HEK293 (cell line): ENCODE data around the gene DPYSL3.

Experiments used
- CTCF ChIA-PET: fragments of 350-600 bp; formaldehyde crosslinking; extraction: SDS; loops from one replicate; lab custom pipeline; 2021; ENCODE audit warnings: antibody characterized with exemption; lab: Yijun Ruan, JAX
- POLR2A ChIA-PET: fragments of 300-600 bp; formaldehyde crosslinking; extraction: SDS; loops from one replicate; lab custom pipeline; 2020; ENCODE audit warnings: antibody characterized with exemption, inconsistent platforms; lab: Yijun Ruan, JAX
- H3K27ac ChIP-seq: fragments of 200-500 bp; sonication (Bioruptor generic); 2 replicates; pipeline ENCODE4 v1.5.1; 2014; ENCODE audit warnings: low read depth, low read length, control low read depth, inconsistent platforms; ENCODE audit errors: extremely low read depth
- H3K36me3 ChIP-seq, 2 experiments: fragments of 200-500 bp in 1 of 2; sonication (Bioruptor generic) in 1 of 2; 1 replicate in 1 of 2; 2 replicates in 1 of 2; pipeline ENCODE4 v1.5.1; 2014 to 2017; ENCODE audit warnings: inconsistent platforms in 2 of 2, low read length in 2 of 2; ENCODE audit not compliant: control insufficient read depth in 2 of 2, insufficient read depth in 1 of 2
- H3K4me1 ChIP-seq: fragments of 200-500 bp; sonication (Bioruptor generic); 2 replicates; pipeline ENCODE4 v1.5.1; 2014; ENCODE audit warnings: mild to moderate bottlenecking, low read length, inconsistent platforms; ENCODE audit not compliant: control insufficient read depth, insufficient read depth
- H3K4me3 ChIP-seq: 2 replicates; pipeline ENCODE4 v1.5.1; 2011; ENCODE audit warnings: low read depth, mild to moderate bottlenecking, control low read depth, low read length, moderate library complexity
- H3K9me3 ChIP-seq: fragments of 200-500 bp; sonication (Bioruptor generic); 2 replicates; pipeline ENCODE4 v1.5.1; 2014; ENCODE audit warnings: low read depth, low read length, inconsistent platforms; ENCODE audit not compliant: control insufficient read depth, insufficient read depth
- HOXA7 ChIP-seq: sonication (generic); formaldehyde crosslinking; IDR thresholded peaks from 2 replicates; pipeline ENCODE4 v1.8.1; 2022; ENCODE audit warnings: missing genetic modification reagents, borderline replicate concordance
- HOXD13 ChIP-seq: sonication (generic); formaldehyde crosslinking; IDR thresholded peaks from 2 replicates; pipeline ENCODE4 v1.8.0; 2022; ENCODE audit warnings: missing genetic modification reagents, borderline replicate concordance
- KLF9 ChIP-seq: fragments of 450-650 bp; formaldehyde crosslinking; IDR thresholded peaks from 2 replicates; pipeline ENCODE4 v1.5.1; 2016; ENCODE audit warnings: missing biosample characterization, missing genetic modification characterization, low read depth
- REPIN1 ChIP-seq: fragments of 450-650 bp; formaldehyde crosslinking; IDR thresholded peaks from 2 replicates; pipeline ENCODE4 v1.5.1; 2017; ENCODE audit warnings: missing biosample characterization, missing genetic modification characterization, low read depth
- ZFHX2 ChIP-seq: fragments of 450-650 bp; formaldehyde crosslinking; conservative IDR thresholded peaks from 2 replicates; pipeline ENCODE4 v1.5.1; 2016; ENCODE audit warnings: missing biosample characterization, missing genetic modification characterization
- ZFP37 ChIP-seq: fragments of 450-650 bp; formaldehyde crosslinking; IDR thresholded peaks from 2 replicates; pipeline ENCODE4 v1.5.1; 2016; ENCODE audit warnings: missing biosample characterization, missing genetic modification characterization
- ZNF155 ChIP-seq: fragments of 450-650 bp; formaldehyde crosslinking; IDR thresholded peaks from 2 replicates; pipeline ENCODE4 v1.5.1; 2016; ENCODE audit warnings: missing biosample characterization, missing genetic modification characterization
- ZNF157 ChIP-seq: fragments of 450-650 bp; formaldehyde crosslinking; IDR thresholded peaks from 2 replicates; pipeline ENCODE4 v1.5.1; 2016; ENCODE audit warnings: missing biosample characterization, missing genetic modification characterization
- ZNF16 ChIP-seq: fragments of 450-650 bp; formaldehyde crosslinking; IDR thresholded peaks from 2 replicates; pipeline ENCODE4 v1.5.1; 2016; ENCODE audit warnings: low read depth, missing biosample characterization, missing genetic modification characterization
- ZNF174 ChIP-seq: fragments of 450-650 bp; formaldehyde crosslinking; IDR thresholded peaks from 2 replicates; pipeline ENCODE4 v1.5.0; 2017; ENCODE audit warnings: missing biosample characterization, mild to moderate bottlenecking, missing genetic modification characterization
- ZNF426 ChIP-seq: fragments of 450-650 bp; formaldehyde crosslinking; IDR thresholded peaks from 2 replicates; pipeline ENCODE4 v1.5.1; 2017; ENCODE audit warnings: missing biosample characterization, missing genetic modification characterization, mild to moderate bottlenecking, inconsistent platforms, moderate library complexity
- ZNF501 ChIP-seq: fragments of 450-650 bp; formaldehyde crosslinking; IDR thresholded peaks from 2 replicates; pipeline ENCODE4 v1.5.1; 2016; ENCODE audit warnings: missing biosample characterization, missing genetic modification characterization
- ZNF549 ChIP-seq: fragments of 450-650 bp; IDR thresholded peaks from 2 replicates; pipeline ENCODE4 v1.5.1; 2018; ENCODE audit warnings: missing biosample characterization, missing genetic modification characterization, mild to moderate bottlenecking, inconsistent platforms, moderate library complexity
- ZNF558 ChIP-seq: fragments of 450-650 bp; formaldehyde crosslinking; IDR thresholded peaks from 2 replicates; pipeline ENCODE4 v1.5.1; 2016; ENCODE audit warnings: missing biosample characterization, missing genetic modification characterization
- ZNF561 ChIP-seq: fragments of 450-650 bp; IDR thresholded peaks from 2 replicates; pipeline ENCODE4 v1.5.1; 2018; ENCODE audit warnings: missing biosample characterization, missing genetic modification characterization, borderline replicate concordance
- ZNF626 ChIP-seq: fragments of 450-650 bp; sonication (Bioruptor Pico); formaldehyde crosslinking; IDR thresholded peaks from 2 replicates; pipeline ENCODE4 v1.5.1; 2018; ENCODE audit warnings: missing biosample characterization, missing genetic modification characterization, inconsistent platforms
- ZNF654 ChIP-seq: fragments of 450-650 bp; formaldehyde crosslinking; IDR thresholded peaks from 2 replicates; pipeline ENCODE4 v1.5.1; 2016; ENCODE audit warnings: low read depth, missing biosample characterization, missing genetic modification characterization
- ZNF677 ChIP-seq: fragments of 450-650 bp; IDR thresholded peaks from 2 replicates; pipeline ENCODE4 v1.5.0; 2018; ENCODE audit warnings: missing biosample characterization, mild to moderate bottlenecking, missing genetic modification characterization, moderate library complexity
- ZNF791 ChIP-seq: fragments of 450-650 bp; formaldehyde crosslinking; IDR thresholded peaks from 2 replicates; pipeline ENCODE4 v1.5.1; 2016; ENCODE audit warnings: missing biosample characterization, missing genetic modification characterization
- TF ChIP-seq, protein P1 (sequence below): fragments of 450-650 bp; formaldehyde crosslinking; IDR thresholded peaks from 2 replicates; pipeline ENCODE4 v1.5.1; 2016; ENCODE audit warnings: missing biosample characterization, missing genetic modification characterization, borderline replicate concordance
- TF ChIP-seq, protein P2 (sequence below): fragments of 450-650 bp; formaldehyde crosslinking; IDR thresholded peaks from 2 replicates; pipeline ENCODE4 v1.5.1; 2016; ENCODE audit warnings: missing biosample characterization, missing genetic modification characterization
- TF ChIP-seq, protein P3 (sequence below): fragments of 450-650 bp; formaldehyde crosslinking; IDR thresholded peaks from 2 replicates; pipeline ENCODE4 v1.5.1; 2016; ENCODE audit warnings: missing biosample characterization, missing genetic modification characterization
- TF ChIP-seq, protein P4 (sequence below): fragments of 450-650 bp; formaldehyde crosslinking; IDR thresholded peaks from 2 replicates; pipeline ENCODE4 v1.5.1; 2016; ENCODE audit warnings: missing biosample characterization, missing genetic modification characterization, borderline replicate concordance
- TF ChIP-seq, protein P5 (sequence below): fragments of 450-650 bp; formaldehyde crosslinking; IDR thresholded peaks from 2 replicates; pipeline ENCODE4 v1.5.1; 2016; ENCODE audit warnings: missing biosample characterization, missing genetic modification characterization

The DPYSL3 gene

DNA sequence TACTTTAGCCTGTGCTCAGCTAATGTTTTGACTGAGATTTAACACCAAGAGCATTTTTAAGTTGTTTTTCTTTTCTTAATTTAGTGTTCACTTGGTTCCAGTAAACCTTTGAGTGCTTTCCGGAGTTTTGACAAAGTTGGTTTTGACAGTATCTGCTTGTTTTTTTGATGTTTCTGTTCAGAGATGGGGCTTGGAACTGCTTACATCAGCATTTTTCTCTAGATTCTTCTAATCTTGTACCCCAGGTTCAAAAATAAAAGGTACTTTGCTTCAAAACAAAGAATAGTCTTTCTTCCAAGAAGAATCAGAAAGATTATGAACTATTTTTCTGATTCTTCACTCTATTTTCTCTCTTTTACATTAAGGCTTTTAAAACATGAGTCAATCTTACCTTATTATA, 132.2 kb downstream of the DPYSL3 start:
- CTCF ChIA-PET: interaction anchor here (0.6 to 1.0 kb wide), 4 partner anchors 72 to 405 kb away, joined by 3 read pairs; no protein-coding TSS in a partner anchor
- H3K4me3 ChIP-seq: no peak overlapping the region
- no peak for TF ChIP-seq ZNF174
- TF ChIP-seq, protein P1, sequence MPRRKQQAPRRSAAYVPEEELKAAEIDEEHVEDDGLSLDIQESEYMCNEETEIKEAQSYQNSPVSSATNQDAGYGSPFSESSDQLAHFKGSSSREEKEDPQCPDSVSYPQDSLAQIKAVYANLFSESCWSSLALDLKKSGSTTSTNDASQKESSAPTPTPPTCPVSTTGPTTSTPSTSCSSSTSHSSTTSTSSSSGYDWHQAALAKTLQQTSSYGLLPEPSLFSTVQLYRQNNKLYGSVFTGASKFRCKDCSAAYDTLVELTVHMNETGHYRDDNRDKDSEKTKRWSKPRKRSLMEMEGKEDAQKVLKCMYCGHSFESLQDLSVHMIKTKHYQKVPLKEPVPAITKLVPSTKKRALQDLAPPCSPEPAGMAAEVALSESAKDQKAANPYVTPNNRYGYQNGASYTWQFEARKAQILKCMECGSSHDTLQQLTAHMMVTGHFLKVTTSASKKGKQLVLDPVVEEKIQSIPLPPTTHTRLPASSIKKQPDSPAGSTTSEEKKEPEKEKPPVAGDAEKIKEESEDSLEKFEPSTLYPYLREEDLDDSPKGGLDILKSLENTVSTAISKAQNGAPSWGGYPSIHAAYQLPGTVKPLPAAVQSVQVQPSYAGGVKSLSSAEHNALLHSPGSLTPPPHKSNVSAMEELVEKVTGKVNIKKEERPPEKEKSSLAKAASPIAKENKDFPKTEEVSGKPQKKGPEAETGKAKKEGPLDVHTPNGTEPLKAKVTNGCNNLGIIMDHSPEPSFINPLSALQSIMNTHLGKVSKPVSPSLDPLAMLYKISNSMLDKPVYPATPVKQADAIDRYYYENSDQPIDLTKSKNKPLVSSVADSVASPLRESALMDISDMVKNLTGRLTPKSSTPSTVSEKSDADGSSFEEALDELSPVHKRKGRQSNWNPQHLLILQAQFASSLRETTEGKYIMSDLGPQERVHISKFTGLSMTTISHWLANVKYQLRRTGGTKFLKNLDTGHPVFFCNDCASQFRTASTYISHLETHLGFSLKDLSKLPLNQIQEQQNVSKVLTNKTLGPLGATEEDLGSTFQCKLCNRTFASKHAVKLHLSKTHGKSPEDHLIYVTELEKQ (tag by site-specific recombination): no peak
- TF ChIP-seq ZNF501 (tag by site-specific recombination): no peak
- TF ChIP-seq ZNF561: no peak
- no peak for TF ChIP-seq ZNF654
- no peak for TF ChIP-seq ZNF626 (tag by site-specific recombination)
- TF ChIP-seq HOXA7 (CRISPR knock-in tag): no peak
- TF ChIP-seq ZNF16 (tag by site-specific recombination): no peak
- TF ChIP-seq ZNF157 (tag by site-specific recombination): no peak
- TF ChIP-seq, protein P2, sequence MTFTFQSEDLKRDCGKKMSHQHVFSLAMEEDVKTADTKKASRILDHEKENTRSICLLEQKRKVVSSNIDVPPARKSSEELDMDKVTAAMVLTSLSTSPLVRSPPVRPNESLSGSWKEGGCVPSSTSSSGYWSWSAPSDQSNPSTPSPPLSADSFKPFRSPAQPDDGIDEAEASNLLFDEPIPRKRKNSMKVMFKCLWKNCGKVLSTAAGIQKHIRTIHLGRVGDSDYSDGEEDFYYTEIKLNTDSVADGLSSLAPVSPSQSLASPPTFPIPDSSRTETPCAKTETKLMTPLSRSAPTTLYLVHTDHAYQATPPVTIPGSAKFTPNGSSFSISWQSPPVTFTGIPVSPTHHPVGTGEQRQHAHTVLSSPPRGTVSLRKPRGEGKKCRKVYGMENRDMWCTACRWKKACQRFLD (tag by site-specific recombination): no peak
- no peak for TF ChIP-seq ZFHX2 (tag by site-specific recombination)
- TF ChIP-seq HOXD13 (CRISPR knock-in tag): no peak
- TF ChIP-seq ZNF426: no peak
- no peak for TF ChIP-seq ZNF558
- TF ChIP-seq, protein P3, sequence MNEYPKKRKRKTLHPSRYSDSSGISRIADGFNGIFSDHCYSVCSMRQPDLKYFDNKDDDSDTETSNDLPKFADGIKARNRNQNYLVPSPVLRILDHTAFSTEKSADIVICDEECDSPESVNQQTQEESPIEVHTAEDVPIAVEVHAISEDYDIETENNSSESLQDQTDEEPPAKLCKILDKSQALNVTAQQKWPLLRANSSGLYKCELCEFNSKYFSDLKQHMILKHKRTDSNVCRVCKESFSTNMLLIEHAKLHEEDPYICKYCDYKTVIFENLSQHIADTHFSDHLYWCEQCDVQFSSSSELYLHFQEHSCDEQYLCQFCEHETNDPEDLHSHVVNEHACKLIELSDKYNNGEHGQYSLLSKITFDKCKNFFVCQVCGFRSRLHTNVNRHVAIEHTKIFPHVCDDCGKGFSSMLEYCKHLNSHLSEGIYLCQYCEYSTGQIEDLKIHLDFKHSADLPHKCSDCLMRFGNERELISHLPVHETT (tag by site-specific recombination): no peak
- no peak for TF ChIP-seq ZNF549 (tag by site-specific recombination)
- TF ChIP-seq ZNF677: no peak
- no peaks in the 10 kb centered on the region for H3K9me3 ChIP-seq
- H3K4me1 ChIP-seq: no peaks in the 10 kb centered on the region
- POLR2A ChIA-PET: no interaction called here
- no peak overlapping the region for H3K27ac ChIP-seq
- no peaks in the 10 kb centered on the region for H3K36me3 ChIP-seq

DNA sequence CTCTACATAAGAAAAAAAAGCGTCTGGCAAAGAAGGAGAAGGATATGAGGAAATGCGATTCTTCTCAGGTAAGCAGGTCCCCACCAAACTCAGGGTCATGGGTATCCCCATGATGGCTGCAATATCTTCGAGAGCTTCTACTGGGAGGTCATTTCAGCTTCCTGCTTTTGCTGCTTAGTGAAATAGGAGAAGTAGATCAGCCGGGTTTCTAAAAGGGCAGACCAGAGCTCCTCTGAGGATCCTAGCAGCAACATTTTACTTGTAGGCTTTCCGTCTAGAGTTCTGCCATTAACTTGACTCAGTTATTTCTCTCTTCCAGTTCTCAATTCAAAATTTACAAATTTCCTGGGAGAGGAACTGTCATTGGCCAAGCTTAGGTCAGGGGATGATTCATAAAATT, 134.7 kb downstream of the DPYSL3 start:
- H3K4me1 ChIP-seq: no peaks in the 10 kb centered on the region
- POLR2A ChIA-PET: no interaction called here
- no peak overlapping the region for H3K4me3 ChIP-seq
- TF ChIP-seq, protein P4, sequence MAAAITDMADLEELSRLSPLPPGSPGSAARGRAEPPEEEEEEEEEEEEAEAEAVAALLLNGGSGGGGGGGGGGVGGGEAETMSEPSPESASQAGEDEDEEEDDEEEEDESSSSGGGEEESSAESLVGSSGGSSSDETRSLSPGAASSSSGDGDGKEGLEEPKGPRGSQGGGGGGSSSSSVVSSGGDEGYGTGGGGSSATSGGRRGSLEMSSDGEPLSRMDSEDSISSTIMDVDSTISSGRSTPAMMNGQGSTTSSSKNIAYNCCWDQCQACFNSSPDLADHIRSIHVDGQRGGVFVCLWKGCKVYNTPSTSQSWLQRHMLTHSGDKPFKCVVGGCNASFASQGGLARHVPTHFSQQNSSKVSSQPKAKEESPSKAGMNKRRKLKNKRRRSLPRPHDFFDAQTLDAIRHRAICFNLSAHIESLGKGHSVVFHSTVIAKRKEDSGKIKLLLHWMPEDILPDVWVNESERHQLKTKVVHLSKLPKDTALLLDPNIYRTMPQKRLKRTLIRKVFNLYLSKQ (tag by site-specific recombination): no peak
- TF ChIP-seq ZNF791 (tag by site-specific recombination): no peak
- no peak for TF ChIP-seq REPIN1 (tag by site-specific recombination)
- TF ChIP-seq, protein P5, sequence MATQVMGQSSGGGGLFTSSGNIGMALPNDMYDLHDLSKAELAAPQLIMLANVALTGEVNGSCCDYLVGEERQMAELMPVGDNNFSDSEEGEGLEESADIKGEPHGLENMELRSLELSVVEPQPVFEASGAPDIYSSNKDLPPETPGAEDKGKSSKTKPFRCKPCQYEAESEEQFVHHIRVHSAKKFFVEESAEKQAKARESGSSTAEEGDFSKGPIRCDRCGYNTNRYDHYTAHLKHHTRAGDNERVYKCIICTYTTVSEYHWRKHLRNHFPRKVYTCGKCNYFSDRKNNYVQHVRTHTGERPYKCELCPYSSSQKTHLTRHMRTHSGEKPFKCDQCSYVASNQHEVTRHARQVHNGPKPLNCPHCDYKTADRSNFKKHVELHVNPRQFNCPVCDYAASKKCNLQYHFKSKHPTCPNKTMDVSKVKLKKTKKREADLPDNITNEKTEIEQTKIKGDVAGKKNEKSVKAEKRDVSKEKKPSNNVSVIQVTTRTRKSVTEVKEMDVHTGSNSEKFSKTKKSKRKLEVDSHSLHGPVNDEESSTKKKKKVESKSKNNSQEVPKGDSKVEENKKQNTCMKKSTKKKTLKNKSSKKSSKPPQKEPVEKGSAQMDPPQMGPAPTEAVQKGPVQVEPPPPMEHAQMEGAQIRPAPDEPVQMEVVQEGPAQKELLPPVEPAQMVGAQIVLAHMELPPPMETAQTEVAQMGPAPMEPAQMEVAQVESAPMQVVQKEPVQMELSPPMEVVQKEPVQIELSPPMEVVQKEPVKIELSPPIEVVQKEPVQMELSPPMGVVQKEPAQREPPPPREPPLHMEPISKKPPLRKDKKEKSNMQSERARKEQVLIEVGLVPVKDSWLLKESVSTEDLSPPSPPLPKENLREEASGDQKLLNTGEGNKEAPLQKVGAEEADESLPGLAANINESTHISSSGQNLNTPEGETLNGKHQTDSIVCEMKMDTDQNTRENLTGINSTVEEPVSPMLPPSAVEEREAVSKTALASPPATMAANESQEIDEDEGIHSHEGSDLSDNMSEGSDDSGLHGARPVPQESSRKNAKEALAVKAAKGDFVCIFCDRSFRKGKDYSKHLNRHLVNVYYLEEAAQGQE (tag by site-specific recombination): no peak
- TF ChIP-seq ZNF155 (tag by site-specific recombination): no peak
- no peak for TF ChIP-seq KLF9 (tag by site-specific recombination)
- TF ChIP-seq ZFP37 (tag by site-specific recombination): no peak
- TF ChIP-seq, all 188 proteins: peak for 0
- Histone ChIP-seq H3K27ac (no peak overlapping the region), H3K9me3 (no peaks in the 10 kb centered on the region), H3K36me3 (no peaks in the 10 kb centered on the region)
- CTCF ChIA-PET: no interaction called here
